GM19099 (cell line): ENCODE measurements around the gene ZNF57.

ENCODE experiments used
- POLR2A ChIP-seq: IDR thresholded peaks from 3 replicates; pipeline ENCODE4 v1.6.1; 2011; ENCODE audit warnings: low read depth; ENCODE audit not compliant: insufficient read length; ENCODE audit errors: extremely low read depth

ZNF57 gene

DNA sequence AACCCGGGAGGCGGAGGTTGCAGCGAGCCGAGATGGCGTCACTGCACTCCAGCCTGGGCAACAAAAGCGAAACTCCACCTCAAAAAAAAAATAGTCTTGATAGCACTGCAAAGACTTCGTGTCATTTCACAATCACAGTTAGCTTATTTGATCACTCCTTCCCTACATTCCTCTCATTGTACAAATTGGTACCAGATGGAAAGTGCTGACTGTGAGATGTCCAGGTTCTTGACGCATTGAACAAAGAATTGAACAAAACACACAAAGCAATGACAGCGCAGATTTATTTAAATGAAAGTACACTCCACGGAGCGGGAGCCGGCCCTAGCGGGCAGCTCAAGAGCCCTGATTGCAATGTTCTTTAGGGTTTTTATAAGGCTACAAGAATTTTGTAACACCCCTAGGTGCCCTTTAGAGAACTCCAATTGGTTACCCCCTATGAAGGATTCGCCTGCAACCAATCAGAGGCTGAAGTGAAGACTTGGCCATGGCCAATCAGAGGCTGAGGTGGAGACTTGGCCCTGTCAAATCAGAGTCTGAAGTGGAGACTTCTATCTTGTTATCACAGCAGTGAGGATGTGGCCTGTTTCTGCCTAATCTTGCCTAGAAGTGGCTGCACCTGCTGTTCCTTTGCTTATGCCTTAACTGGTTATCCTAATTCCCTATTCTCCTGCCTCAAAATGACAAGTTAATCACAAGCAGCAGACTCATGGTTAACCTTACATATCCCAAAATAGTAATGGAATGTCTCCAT, 16.9 kb upstream of the ZNF57 start:
- no peak for TF ChIP-seq POLR2A

DNA sequence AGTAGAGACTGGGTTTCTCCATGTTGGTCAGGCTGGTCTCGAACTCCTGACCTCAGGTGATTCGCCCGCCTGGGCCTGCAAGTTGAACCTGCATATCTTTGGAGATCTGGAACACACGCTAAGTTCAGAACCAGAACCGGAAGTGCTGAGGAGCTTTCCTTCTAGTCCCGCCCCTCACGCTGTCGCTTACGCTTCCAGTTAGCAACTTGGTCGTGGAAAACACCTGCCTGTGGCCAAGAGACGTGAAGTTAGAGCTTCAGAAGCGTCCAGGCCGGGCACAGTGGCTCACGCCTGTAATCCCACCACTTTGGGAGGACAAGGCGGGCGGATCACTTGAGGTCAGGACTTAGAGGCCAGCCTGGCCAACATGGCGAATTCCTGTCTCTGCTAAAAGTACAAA, 15.0 kb upstream of the ZNF57 start:
- no peak for TF ChIP-seq POLR2A

DNA sequence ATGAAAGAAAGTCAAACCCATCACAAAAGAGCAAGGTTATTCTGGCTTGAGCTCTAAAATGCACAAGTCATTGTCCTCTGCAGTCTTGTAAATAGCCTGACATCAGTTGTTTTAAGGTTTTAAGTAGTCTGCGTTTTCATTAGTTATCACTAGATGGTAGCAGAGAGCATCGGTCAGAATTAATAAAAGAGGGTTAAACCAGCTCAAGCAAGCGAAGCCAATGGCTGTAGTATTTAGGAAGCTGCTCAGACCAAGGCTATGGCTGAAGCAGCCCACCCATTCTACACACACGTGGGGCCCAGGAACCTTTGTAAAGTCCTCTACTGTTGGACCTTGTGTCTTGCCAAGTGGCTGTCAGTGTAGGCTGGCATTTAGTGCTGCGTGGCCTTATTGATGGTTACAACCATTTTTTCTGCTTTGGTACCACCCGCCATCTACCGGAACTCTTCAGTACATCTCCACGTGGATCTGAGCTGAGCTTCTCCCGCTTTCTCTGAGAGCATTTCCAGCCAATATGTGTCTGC, 13.3 kb upstream of the ZNF57 start:
- no peak for TF ChIP-seq POLR2A

DNA sequence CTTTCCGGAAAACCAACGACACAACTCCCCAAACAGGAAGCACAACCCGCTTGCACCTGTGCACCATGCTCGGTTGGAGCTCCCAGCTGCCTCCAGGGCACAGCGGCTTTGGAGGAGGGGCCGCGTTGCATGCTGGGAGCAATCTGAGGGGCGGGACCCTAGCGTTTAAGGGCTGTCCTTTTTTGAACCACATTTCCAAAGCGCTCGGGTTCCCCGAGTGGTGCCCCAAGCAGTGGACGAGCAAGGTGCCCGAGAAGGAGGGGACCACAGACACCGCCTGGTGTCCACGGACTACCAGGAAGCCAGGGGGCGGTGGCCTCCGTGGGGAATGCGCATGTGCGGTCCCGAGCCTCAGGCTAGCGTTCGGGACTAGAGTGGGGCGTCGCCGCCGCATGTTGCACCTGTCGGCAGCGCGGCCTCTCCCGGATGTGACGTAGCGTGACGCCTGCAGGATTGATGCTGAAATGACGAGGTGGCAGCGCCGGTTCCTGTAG, 11.9 kb upstream of the ZNF57 start:
- no peak for TF ChIP-seq POLR2A

DNA sequence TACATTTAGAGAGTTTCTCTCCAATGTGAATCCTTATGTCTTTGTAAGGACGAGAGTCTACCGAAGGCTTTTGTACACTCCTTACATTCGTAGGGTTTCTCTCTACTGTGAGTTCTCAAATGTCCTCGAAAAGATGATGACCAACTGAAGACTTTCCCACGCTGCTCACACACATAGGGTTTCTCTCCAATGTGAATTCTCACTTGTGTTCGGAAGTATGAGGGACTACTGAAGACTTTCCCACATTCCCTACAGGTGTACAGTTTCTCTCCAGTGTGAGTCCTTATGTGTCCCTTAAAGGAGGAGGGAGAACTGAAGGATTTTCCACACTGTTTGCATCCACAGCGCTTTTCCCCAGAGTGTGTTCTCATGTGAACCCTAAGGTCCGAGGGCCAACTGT, 4.0 kb upstream of the ZNF57 start:
- no peak for TF ChIP-seq POLR2A

DNA sequence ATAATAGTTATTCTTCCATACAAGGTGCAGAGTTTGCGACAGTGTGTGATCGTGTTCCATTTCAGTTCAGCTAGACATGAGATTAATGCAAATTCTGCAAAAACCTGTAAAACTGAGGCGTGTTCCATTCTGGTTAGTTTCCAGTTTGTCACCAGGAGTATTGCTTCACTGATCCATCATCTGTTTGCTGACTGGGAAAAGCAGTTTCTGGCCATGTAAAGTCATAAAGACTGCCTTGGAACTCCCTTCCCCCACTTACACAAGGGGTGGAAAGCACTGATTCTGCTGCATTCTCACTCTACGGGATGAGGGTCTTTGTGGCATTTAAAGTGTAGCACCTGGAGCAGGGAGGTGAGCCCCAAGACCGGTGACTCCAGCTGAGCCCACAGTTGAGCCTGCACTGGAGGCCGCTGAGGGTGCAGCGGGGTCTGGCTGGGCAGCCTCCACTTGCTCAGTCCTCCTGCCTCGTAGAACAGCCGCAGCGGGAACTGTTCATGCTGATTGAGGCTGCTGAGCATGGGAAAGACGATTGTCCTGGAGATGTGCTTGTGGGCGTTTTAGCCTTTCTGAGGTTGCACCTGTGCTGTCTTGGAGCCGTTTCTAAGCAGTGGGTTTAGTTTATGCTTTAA, 2.0 kb downstream of the ZNF57 start:
- no peak for TF ChIP-seq POLR2A

DNA sequence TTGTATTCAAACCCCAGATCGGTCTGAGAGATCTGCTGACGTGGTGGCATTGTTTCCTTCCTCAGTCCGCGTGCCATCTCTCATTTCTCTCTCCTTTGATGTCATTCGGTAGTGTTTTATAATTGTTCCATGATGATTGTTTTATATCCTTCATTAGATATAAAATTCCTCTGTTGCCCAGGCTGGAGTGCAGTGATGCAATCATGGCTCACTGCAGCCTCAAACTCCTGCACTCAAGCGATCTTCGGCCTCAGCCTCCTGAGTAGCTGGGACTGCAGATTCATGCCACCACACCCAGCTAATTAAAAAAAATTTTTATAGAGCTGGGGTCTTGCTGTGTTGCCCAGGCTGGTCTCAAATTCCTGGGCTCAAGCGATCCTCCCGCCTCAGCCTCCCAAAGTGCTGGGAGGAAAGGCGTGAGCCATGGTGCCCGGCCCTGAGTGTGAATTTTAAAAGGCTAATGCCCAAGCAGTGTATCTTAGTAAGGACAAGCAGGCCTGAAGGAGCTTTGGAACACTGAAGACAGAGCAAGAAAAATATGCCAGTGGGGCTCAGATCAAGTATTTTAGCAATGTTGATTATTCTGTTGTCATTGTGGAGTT, 5.3 kb downstream of the ZNF57 start:
- TF ChIP-seq POLR2A: no peak

DNA sequence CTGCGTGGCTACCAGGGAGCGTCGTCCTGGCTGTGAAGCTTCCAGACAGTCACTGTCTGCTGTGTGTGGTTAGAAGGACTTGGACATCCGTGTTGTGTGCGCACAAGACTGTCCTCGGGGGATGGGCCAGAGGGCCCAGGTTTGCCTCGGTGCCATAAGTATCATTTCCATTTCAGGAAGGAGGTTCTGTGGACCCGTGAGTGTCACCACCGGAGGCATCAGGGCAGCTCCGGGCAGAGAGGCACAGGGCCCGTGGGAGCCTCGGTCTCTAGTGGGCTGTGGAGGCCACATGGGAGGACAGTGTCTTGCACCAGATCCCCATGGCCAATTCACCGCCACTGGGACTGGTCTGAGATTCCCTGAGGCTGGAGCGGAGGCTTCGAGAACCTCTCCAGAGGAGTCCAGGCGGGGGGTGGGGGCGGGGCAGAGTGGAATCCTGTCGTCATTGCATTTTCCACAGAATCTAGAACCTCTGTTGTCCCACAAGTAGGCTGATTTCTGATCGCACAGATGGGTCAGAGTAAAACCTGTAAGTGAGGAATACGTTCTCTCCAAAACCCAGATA, 6.0 kb downstream of the ZNF57 start:
- no peak for TF ChIP-seq POLR2A

DNA sequence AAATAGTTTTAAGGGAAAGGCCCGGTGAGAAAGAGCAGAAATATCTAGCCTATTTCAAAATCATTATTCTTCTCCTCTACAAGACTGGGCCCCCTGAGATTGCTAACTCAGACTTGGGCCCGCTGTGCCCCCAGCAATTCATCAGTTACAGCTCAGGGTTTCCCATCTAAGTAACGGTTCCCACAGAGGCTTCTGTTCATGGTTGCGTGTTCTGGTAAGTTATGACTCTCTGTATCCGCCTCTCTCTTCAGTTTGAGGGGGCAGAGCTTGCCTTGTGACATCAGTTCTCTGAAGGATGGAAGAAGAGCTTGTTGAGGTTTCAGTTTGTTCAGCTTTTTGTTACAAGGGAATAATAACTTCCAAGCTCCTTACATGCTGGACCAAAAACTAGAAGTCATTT, 11.6 kb downstream of the ZNF57 start:
- no peak for TF ChIP-seq POLR2A

DNA sequence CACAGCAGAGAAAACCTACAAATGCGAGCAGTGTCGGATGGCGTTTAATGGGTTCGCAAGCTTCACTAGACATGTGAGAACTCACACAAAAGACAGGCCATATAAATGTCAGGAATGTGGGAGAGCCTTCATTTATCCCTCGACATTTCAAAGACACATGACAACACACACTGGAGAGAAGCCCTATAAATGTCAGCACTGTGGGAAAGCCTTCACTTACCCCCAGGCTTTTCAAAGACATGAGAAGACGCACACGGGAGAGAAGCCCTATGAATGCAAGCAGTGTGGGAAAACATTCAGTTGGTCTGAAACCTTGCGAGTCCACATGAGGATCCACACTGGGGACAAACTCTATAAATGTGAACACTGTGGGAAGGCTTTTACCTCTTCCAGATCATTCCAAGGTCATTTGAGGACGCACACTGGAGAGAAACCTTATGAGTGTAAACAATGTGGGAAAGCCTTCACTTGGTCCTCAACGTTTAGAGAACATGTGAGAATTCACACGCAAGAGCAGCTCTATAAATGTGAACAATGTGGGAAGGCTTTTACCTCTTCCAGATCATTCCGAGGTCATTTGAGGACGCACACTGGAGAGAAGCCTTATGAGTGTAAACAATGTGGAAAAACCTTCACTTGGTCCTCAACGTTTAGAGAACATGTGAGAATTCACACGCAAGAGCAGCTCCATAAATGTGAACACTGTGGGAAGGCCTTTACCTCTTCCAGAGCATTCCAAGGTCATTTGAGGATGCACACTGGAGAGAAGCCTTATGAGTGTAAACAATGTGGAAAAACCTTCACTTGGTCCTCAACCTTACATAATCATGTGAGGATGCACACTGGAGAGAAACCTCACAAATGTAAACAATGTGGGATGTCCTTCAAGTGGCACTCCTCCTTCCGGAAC, 16.8 kb downstream of the ZNF57 start:
- TF ChIP-seq POLR2A: no peak

DNA sequence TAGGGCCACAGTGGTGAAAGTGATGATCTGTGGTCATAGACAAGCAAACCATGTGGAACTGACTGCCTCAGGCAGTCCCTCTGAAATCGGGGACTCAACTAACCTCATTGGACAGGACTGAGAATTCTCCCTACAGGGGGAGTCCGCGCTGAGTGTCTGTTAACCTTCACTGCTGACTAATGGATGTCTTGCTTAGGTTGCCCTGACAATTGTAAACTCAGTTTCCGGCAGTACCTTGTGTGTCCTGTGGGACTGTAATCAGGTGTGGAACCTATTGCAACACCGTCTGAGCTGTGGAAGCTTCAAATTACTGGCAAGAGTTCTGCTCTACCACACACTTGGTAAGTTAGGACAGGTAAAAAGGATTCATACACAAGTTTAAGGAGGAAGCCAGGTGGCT, 22.3 kb downstream of the ZNF57 start:
- TF ChIP-seq POLR2A: no peak

DNA sequence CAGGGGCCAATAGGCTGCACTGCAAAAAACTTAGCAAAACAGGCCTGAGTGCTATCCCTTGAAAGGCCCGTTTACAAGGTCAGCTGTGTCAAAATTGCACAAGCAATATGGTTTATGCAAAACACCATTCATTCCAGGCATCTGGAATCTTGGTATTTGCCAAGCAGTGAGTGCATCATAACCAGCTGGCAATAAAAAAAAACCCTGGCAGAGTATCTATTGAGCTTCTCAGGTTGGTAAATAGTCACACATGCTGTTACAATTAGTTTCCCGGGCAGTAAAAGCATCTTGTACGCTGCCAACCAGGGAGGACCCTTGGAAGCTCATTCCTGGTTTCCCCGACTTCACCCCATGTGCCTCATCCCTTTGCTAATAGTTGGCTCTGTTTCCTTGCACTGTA, 22.8 kb downstream of the ZNF57 start:
- TF ChIP-seq POLR2A: no peak

DNA sequence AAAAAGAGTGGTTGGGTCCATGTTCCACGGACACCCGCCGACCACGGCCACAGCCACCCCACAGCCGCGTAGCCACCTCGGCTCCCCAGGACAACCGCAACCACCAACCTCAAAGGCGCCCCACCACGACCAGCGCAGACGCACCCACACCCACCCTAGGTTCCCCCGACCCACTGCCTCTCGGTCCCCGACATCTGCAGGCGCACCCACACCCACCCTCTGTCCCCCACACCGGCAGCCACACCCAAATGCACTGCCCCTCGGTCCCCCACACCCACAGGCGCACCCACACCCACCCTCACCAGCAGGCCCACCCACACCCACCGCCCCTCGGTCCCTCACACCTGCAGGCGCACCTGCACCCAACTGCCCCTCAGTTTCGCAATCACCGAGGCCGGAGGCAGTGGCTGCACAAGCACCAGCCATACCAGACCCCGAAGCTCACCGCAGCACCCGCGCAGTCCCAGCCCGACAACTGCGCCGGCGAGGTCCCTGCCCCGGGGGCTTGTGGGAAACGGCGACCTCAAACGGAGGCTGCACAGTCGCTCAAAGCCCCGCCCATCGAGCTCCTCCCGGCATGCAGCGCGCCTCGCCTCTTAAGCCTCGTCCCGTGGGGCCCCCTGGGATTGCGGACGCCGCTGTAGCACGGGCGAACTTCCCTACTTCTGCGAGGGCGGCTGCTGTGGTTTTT, 25.8 kb downstream of the ZNF57 start:
- TF ChIP-seq POLR2A: no peak

DNA sequence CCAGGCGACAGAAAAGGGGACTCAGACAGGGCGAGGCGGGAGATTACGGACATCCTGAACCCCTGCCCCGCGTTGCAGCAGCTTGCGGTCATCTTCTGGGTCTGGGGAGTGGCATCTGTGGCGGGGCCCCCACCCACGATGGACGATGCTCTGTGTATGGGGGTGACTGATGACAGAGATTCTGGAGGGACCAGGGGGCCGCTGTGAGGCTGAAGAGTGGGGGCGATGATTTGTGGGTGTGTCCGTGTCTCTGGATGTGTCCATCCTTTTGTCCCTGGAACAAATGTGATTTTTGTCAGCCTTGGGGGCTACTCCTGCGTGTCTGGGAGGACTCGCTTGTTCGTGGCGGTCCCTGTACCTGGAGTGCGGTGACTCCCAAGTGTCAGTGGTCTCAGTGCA, 26.3 kb downstream of the ZNF57 start:
- TF ChIP-seq POLR2A: no peak
